GM19193 (cell line): ENCODE results near the gene SVEP1.

Experiments used
- POLR2A ChIP-seq: IDR thresholded peaks from 4 replicates; pipeline ENCODE4 v1.6.1; 2011; ENCODE audit not compliant: insufficient read depth, insufficient read length; ENCODE audit errors: extremely low read depth

The SVEP1 gene

GRCh38 chr9:110545705-110546104 is 33.8 kb downstream of the SVEP1 start:
- TF ChIP-seq POLR2A = no peak

- no peak for TF ChIP-seq POLR2A
Measured at GRCh38 chr9:110543631-110544051, 35.9 kb downstream of the SVEP1 start.

GRCh38 chr9:110541950-110542349 is 37.6 kb downstream of the SVEP1 start:
- no peak for TF ChIP-seq POLR2A

- no peak for TF ChIP-seq POLR2A
Measured at GRCh38 chr9:110538647-110539041, 40.9 kb downstream of the SVEP1 start.

- TF ChIP-seq POLR2A = no peak
Measured at GRCh38 chr9:110537841-110538646, 41.5 kb downstream of the SVEP1 start.

- no peak for TF ChIP-seq POLR2A
Measured at GRCh38 chr9:110536822-110537221, 42.7 kb downstream of the SVEP1 start.

- TF ChIP-seq POLR2A = no peak
Measured at GRCh38 chr9:110532908-110533665, 46.5 kb downstream of the SVEP1 start.

- no peak for TF ChIP-seq POLR2A
Measured at GRCh38 chr9:110531776-110532175, 47.8 kb downstream of the SVEP1 start.

- TF ChIP-seq POLR2A = no peak
Measured at GRCh38 chr9:110528645-110529044, 50.9 kb downstream of the SVEP1 start.

GRCh38 chr9:110526426-110526825 is 53.1 kb downstream of the SVEP1 start:
- no peak for TF ChIP-seq POLR2A

- TF ChIP-seq POLR2A = no peak
Measured at GRCh38 chr9:110521206-110521605, 58.3 kb downstream of the SVEP1 start.

GRCh38 chr9:110520120-110520701 is 59.3 kb downstream of the SVEP1 start:
- TF ChIP-seq POLR2A = no peak

GRCh38 chr9:110517483-110517882 is 62.1 kb downstream of the SVEP1 start:
- no peak for TF ChIP-seq POLR2A

- TF ChIP-seq POLR2A = no peak
Measured at GRCh38 chr9:110514897-110515296, 64.6 kb downstream of the SVEP1 start.

GRCh38 chr9:110512817-110513216 is 66.7 kb downstream of the SVEP1 start:
- no peak for TF ChIP-seq POLR2A

- TF ChIP-seq POLR2A = no peak
Measured at GRCh38 chr9:110509792-110510191, 69.7 kb downstream of the SVEP1 start.

- TF ChIP-seq POLR2A = no peak
Measured at GRCh38 chr9:110502842-110503241, 76.7 kb downstream of the SVEP1 start.

- no peak for TF ChIP-seq POLR2A
Measured at GRCh38 chr9:110499608-110500007, 79.9 kb downstream of the SVEP1 start.
